WI38 (cell line): ENCODE data around the gene XAGE2.

Experiments used
- H3K4me3 ChIP-seq: 2 replicates; pipeline ENCODE4 v1.5.1; 2011; ENCODE audit warnings: low read depth, mild to moderate bottlenecking, control low read depth, low read length
- TF ChIP-seq, protein P1 (sequence below): IDR thresholded peaks from 2 replicates; pipeline ENCODE4 v1.5.1; 2012; ENCODE audit warnings: low read depth, mild to moderate bottlenecking, control low read depth, low read length

Gene XAGE2

DNA sequence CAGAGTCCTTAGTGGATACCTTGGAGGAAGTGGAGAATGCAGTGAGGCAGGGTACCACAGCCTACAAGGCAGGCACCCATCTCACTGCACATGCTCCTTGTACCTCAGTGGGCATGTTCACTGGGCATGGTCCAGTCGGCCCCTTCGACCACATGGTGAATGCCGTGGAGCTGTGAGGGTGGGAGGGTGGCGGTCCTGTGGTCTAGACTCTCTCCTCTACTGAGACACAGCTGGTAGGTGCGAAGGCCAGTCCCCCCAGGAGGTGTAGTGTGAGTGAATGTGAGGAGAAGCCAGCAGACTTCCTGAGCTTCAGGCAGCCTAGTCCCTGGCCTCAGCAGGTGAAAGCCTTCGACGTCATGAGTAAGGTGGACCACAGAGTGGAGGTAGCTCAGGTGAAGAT is 12.2 kb downstream of the XAGE2 start:
- no peak overlapping the region for H3K4me3 ChIP-seq
- TF ChIP-seq, protein P1, sequence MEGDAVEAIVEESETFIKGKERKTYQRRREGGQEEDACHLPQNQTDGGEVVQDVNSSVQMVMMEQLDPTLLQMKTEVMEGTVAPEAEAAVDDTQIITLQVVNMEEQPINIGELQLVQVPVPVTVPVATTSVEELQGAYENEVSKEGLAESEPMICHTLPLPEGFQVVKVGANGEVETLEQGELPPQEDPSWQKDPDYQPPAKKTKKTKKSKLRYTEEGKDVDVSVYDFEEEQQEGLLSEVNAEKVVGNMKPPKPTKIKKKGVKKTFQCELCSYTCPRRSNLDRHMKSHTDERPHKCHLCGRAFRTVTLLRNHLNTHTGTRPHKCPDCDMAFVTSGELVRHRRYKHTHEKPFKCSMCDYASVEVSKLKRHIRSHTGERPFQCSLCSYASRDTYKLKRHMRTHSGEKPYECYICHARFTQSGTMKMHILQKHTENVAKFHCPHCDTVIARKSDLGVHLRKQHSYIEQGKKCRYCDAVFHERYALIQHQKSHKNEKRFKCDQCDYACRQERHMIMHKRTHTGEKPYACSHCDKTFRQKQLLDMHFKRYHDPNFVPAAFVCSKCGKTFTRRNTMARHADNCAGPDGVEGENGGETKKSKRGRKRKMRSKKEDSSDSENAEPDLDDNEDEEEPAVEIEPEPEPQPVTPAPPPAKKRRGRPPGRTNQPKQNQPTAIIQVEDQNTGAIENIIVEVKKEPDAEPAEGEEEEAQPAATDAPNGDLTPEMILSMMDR: no peak

DNA sequence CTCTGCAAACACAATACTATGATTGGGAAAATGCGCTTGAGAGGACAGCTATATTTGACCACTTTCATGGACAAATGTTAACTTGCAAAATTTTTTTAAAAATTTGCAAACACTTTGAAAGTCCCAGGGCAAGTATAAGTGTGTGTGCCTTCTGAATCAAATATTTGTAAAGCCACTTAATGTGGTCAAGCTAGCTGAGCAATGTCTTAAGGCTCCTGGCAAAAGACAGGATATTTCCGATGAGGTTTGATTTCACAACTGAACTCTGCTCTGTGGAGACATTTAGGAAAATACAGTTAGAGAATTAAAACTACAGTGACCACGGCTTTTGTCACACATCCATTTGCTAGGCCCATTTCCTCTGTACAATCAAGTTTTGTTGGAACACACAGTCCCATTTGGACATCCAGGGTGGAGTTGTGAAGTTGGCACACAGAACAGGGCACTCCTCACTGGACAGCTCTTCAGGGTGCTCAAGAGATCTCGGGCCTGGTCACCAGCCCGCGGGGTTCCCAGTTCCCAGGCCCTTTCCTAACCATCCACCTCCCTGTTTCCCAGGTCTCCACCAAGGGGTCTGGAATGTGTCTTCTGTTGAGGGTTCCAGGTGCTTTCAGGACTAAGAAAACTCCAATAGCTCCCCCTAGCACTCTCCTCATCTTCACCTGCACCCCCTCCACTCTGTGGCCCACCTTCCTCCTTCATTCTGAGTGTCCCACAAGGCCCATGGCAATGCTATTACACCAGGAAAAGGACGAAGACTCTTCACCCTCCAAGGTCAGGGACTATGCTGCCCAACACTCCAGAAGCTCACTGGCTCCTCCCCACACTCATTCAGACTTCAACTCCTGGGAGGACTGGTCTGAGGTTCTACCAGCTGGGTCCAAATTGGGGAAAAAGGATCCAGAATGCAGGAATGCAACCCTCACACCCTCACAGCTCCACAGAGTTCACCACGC is 41.9 kb downstream of the XAGE2 start:
- H3K4me3 ChIP-seq: no peak overlapping the region
- TF ChIP-seq, protein P1: no peak

GRCh38 chrX:52415304-52415703 is 46.5 kb downstream of the XAGE2 start:
- TF ChIP-seq, protein P1: no peak
- H3K4me3 ChIP-seq: no peak overlapping the region

DNA sequence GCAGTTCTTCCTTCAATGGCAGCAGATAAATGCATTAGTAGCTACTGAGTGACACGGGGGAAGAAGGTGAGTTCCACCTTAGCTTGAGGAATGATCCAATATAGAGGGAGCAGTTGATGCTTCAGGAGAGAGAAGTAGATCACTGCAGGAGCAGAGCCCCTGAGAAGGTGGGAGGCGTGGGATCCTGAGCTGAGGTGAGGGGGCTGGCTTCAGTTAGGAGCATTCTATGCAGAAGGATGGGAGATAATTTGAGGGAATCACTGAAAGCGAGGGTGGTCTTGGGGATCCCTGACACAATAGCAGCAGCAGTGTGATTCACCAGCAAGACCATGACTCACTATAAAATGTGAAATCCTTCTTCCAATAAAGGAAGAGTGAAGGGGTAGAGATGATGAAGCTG is 48.0 kb downstream of the XAGE2 start:
- no peak overlapping the region for H3K4me3 ChIP-seq
- TF ChIP-seq, protein P1: no peak

DNA sequence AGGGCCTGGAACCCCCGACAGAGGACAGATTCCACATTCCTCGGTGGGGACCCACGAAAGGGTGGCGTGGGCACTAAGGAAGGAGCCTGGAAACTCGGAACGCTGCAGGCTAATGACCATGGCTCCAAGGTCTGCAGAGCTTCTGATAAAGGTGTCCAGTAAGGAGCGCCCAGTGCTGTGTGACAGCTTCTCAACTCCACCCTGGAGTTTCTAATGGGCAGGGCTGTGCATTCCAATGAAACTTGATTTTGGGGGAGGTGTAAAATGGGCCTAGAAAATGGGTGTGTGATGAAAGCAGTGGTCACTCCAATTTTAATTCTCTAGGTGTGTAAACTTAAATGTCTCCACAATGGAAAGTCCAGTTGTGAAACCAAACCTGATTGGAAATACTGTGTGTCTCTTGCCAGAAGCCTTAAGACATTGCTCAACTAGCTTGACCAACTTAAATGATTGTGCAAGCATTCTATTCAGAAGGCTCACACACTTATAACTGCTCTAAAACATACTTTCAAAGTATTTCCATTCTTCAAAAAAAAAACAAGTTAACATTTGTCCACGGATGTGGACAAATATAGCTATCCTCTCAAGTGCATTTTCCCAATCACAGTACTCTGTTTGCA is 52.1 kb downstream of the XAGE2 start:
- H3K4me3 ChIP-seq: no peak overlapping the region
- TF ChIP-seq, protein P1: no peak

DNA sequence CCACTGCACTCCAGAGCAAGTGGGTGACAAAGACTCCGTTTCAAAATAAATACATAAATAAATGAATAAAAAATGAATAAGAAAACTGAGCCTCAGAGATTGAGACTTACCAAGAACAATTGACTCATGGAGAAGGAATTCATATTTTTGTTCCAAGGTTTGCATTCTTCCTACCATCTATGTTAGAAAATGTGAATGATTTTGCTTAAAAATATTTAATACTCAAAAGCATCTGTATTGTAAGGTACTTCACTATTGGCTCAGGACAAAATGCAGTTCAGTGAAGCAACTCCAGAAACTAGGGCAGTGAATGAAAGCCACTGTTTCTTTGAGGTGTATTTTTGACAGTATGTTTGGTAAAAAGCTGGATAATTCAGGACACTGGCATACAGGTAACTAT is 54.1 kb downstream of the XAGE2 start:
- H3K4me3 ChIP-seq: no peak overlapping the region
- TF ChIP-seq, protein P1: no peak

DNA sequence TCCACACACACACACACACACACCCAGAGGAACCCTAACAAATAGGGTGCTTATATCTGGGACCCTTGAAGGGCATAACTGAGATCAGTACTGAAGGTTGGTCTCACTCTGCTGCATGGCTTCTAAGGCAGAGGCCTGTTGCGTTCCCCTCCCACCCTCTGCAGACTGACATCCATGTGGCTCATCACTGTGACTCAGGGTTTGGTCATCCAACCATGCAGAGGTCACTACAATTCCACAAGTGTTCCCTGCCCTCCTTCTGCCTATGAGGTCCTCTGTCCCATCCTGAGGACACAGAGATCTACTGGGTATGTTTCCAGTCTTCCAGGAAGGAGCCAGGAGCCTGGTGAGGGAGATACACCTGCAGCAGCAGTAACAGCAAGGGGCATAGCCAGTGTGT is 55.8 kb downstream of the XAGE2 start:
- H3K4me3 ChIP-seq: no peak overlapping the region
- TF ChIP-seq, protein P1: no peak
